WTC11 (cell line): ENCODE measurements around the gene DZANK1. TPM values are rescaled to one million over a fixed set of nuclear protein-coding genes. Genes with fewer than 3 reads are reported as not detected.

Experiments used
- ATAC-seq: fragments of 200-7000 bp; cut with Tn5 transposase; 2 replicates; pipeline ENCODE4 v1.10.0; 2021; ENCODE audit warnings: mild to moderate bottlenecking, moderate library complexity
- CTCF ChIA-PET: fragments of 300-600 bp; sonication (Branson Sonifier 250); formaldehyde crosslinking; loops from one replicate; lab custom pipeline; 2021; ENCODE audit warnings: antibody characterized with exemption; lab: Charles Lee
- POLR2A ChIA-PET: fragments of 350-600 bp; sonication (Branson Sonifier 250); formaldehyde crosslinking; loops from one replicate; lab custom pipeline; 2021; ENCODE audit warnings: antibody characterized with exemption; lab: Charles Lee
- DNase-seq: peaks from one replicate; pipeline ENCODE4 v3.0.0; 2021; ENCODE audit warnings: low spot score
- H3K27ac Mint-ChIP-seq: 2 replicates; pipeline ENCODE4 v1.8.0; 2021; ENCODE audit warnings: mixed read lengths
- H3K27me3 Mint-ChIP-seq: 2 replicates; pipeline ENCODE4 v1.8.0; 2021; ENCODE audit warnings: low read depth, mild to moderate bottlenecking, moderate library complexity, mixed read lengths
- H3K36me3 Mint-ChIP-seq: 2 replicates; pipeline ENCODE4 v1.8.0; 2021; ENCODE audit warnings: mixed read lengths
- H3K4me1 Mint-ChIP-seq: 2 replicates; pipeline ENCODE4 v1.8.0; 2022; ENCODE audit warnings: mixed read lengths
- H3K4me3 Mint-ChIP-seq: 2 replicates; pipeline ENCODE4 v1.8.0; 2021; ENCODE audit warnings: mild to moderate bottlenecking, moderate library complexity, mixed read lengths
- H3K9me3 Mint-ChIP-seq: 2 replicates; pipeline ENCODE4 v1.8.0; 2021; ENCODE audit warnings: mixed read lengths
- CBFB ChIP-seq: sonication (generic); formaldehyde crosslinking; IDR thresholded peaks from 2 replicates; pipeline ENCODE4 v1.8.1; 2022; ENCODE audit warnings: mild to moderate bottlenecking, low read depth, missing genetic modification reagents
- CREB1 ChIP-seq: sonication (generic); formaldehyde crosslinking; IDR thresholded peaks from 2 replicates; pipeline ENCODE4 v1.8.0; 2023; ENCODE audit warnings: mild to moderate bottlenecking, missing genetic modification reagents
- EMX1 ChIP-seq: fragments of 250-450 bp; sonication (Bioruptor Pico); IDR thresholded peaks from 2 replicates; pipeline ENCODE4 v1.8.0; 2021; ENCODE audit warnings: mild to moderate bottlenecking
- FOXJ3 ChIP-seq: sonication (generic); formaldehyde crosslinking; IDR thresholded peaks from 2 replicates; pipeline ENCODE4 v1.9.0; 2021; ENCODE audit warnings: missing genetic modification reagents, mild to moderate bottlenecking, borderline replicate concordance
- GTF2I ChIP-seq: fragments of 250-450 bp; sonication (Bioruptor Pico); conservative IDR thresholded peaks from 2 replicates; pipeline ENCODE4 v1.4.0; 2021; ENCODE audit warnings: mild to moderate bottlenecking
- HMGXB4 ChIP-seq: sonication (generic); formaldehyde crosslinking; IDR thresholded peaks from 2 replicates; pipeline ENCODE4 v1.8.1; 2023; ENCODE audit warnings: mild to moderate bottlenecking, moderate library complexity, missing genetic modification reagents
- IRF2 ChIP-seq: sonication (generic); formaldehyde crosslinking; IDR thresholded peaks from 2 replicates; pipeline ENCODE4 v1.8.0; 2022; ENCODE audit warnings: low read depth, missing genetic modification reagents, borderline replicate concordance
- JUN ChIP-seq: sonication (generic); formaldehyde crosslinking; IDR thresholded peaks from 2 replicates; pipeline ENCODE4 v1.8.0; 2023; ENCODE audit warnings: mild to moderate bottlenecking, missing genetic modification reagents
- MAX ChIP-seq: sonication (generic); formaldehyde crosslinking; IDR thresholded peaks from 2 replicates; pipeline ENCODE4 v1.8.0; 2022; ENCODE audit warnings: mild to moderate bottlenecking, missing genetic modification reagents
- NFATC4 ChIP-seq: fragments of 250-450 bp; sonication (Bioruptor Pico); IDR thresholded peaks from 2 replicates; pipeline ENCODE4 v1.9.0; 2021; ENCODE audit warnings: mild to moderate bottlenecking
- RORB ChIP-seq: fragments of 250-450 bp; sonication (Bioruptor Pico); IDR thresholded peaks from 2 replicates; pipeline ENCODE4 v1.9.0; 2021; ENCODE audit warnings: mild to moderate bottlenecking
- SMAD3 ChIP-seq: sonication (generic); formaldehyde crosslinking; IDR thresholded peaks from 2 replicates; pipeline ENCODE4 v1.8.0; 2022; ENCODE audit warnings: missing genetic modification reagents, mild to moderate bottlenecking, borderline replicate concordance
- SOX15 ChIP-seq: fragments of 250-450 bp; sonication (Bioruptor Pico); IDR thresholded peaks from 2 replicates; pipeline ENCODE4 v1.9.0; 2021; ENCODE audit warnings: mild to moderate bottlenecking
- TP53 ChIP-seq: sonication (generic); formaldehyde crosslinking; IDR thresholded peaks from 2 replicates; pipeline ENCODE4 v1.8.1; 2023; ENCODE audit warnings: mild to moderate bottlenecking, missing genetic modification reagents
- USF2 ChIP-seq: sonication (generic); formaldehyde crosslinking; IDR thresholded peaks from 2 replicates; pipeline ENCODE4 v1.8.1; 2023; ENCODE audit warnings: mild to moderate bottlenecking, missing genetic modification reagents, moderate library complexity
- ZNF138 ChIP-seq: sonication (generic); formaldehyde crosslinking; conservative IDR thresholded peaks from 2 replicates; pipeline ENCODE4 v1.8.1; 2022; ENCODE audit warnings: mild to moderate bottlenecking, moderate library complexity, missing genetic modification reagents
- ZNF219 ChIP-seq: sonication (generic); formaldehyde crosslinking; IDR thresholded peaks from 2 replicates; pipeline ENCODE4 v1.8.0; 2023; ENCODE audit warnings: missing genetic modification reagents, mild to moderate bottlenecking, borderline replicate concordance
- ZNF281 ChIP-seq: sonication (generic); formaldehyde crosslinking; IDR thresholded peaks from 2 replicates; pipeline ENCODE4 v1.8.0; 2023; ENCODE audit warnings: mild to moderate bottlenecking, missing genetic modification reagents
- total RNA-seq: library from RNA; stranded (reverse); gene quantifications from 3 replicates; pipeline ENCODE4 v1.2.3, GENCODE V29; 2021
- TF ChIP-seq, protein P1 (sequence below): sonication (generic); formaldehyde crosslinking; IDR thresholded peaks from 2 replicates; pipeline ENCODE4 v1.8.1; 2023; ENCODE audit warnings: mild to moderate bottlenecking, missing genetic modification reagents, moderate library complexity
- TF ChIP-seq, protein P2 (sequence below): sonication (generic); formaldehyde crosslinking; IDR thresholded peaks from 2 replicates; pipeline ENCODE4 v1.8.1; 2023; ENCODE audit warnings: mild to moderate bottlenecking, missing genetic modification reagents
- TF ChIP-seq, protein P3 (sequence below): sonication (generic); formaldehyde crosslinking; IDR thresholded peaks from 2 replicates; pipeline ENCODE4 v1.8.1; 2023; ENCODE audit warnings: mild to moderate bottlenecking, missing genetic modification reagents

The DZANK1 gene
- total RNA-seq, 1 experiment from 2014 or later: 6.1 TPM

DNA sequence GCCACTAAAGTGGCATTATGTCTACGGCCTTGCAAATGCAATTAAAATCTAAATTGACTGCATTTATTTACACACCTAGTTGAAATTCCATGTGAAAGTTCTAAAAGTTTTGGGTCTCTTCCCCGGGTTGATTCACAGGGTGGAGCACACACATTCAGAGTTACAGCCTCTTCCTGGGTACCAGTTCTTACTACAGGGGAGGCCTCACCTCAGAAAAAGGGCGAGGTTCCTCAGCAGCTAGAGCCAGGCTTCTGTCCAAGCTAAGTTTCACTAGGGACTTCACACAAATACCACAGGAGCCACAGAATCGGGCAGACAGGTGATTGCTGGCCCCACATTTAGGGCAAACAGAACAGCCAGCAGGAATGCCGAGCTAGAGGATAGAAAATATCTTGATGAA lies 52.7 kb downstream of the DZANK1 start (continued):
- TF ChIP-seq, protein P1, sequence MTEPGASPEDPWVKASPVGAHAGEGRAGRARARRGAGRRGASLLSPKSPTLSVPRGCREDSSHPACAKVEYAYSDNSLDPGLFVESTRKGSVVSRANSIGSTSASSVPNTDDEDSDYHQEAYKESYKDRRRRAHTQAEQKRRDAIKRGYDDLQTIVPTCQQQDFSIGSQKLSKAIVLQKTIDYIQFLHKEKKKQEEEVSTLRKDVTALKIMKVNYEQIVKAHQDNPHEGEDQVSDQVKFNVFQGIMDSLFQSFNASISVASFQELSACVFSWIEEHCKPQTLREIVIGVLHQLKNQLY (CRISPR knock-in tag): no peak
- no peak for TF ChIP-seq ZNF219 (CRISPR knock-in tag)
- no peak for TF ChIP-seq SOX15

- CTCF ChIA-PET: interaction anchor here (1.2 to 3.1 kb wide), 3 partner anchors 9 to 124 kb away, joined by 5 to 9 read pairs (median 8); partner anchors contain the start of genes SEC23B and ZNF133
- H3K9me3 Mint-ChIP-seq: no peaks in the 10 kb centered on the region
- no peaks in the 10 kb centered on the region for H3K36me3 Mint-ChIP-seq
- no peak for DNase-seq
- H3K27ac Mint-ChIP-seq: peak overlapping the region; percentile 93
- peak overlapping the region; percentile 47 for H3K4me3 Mint-ChIP-seq
- H3K4me1 Mint-ChIP-seq: peaks cover 40% of the 10 kb centered on the region
- POLR2A ChIA-PET: interaction anchor here (0.5 kb wide), 1 partner anchor 9 kb away, joined by 4 read pairs; no protein-coding TSS in a partner anchor
- ATAC-seq: peak; percentile 15; the same call in 1 of the 2 replicates
- TF ChIP-seq HMGXB4 (CRISPR knock-in tag) (no peak), MAX (no peak), USF2 (0 out of 2 replicates have a peak, but pooled peaks have one; percentile 13)
- no peaks in the 10 kb centered on the region for H3K27me3 Mint-ChIP-seq
Measured at GRCh38 chr20:18412221-18412901, 54.5 kb downstream of the DZANK1 start.

- H3K4me1 Mint-ChIP-seq: peaks cover 2% of the 10 kb centered on the region; the same call in 1 of the 2 replicates
- no peak overlapping the region for H3K4me3 Mint-ChIP-seq
- ChIA-PET POLR2A (no interaction called here), CTCF (interaction anchor here (0.6 to 1.4 kb wide), 2 partner anchors 9 to 265 kb away, joined by 3 read pairs; no protein-coding TSS in a partner anchor)
- H3K27ac Mint-ChIP-seq: peak overlapping the region; percentile 38
- no peaks in the 10 kb centered on the region for H3K27me3 Mint-ChIP-seq
- TF ChIP-seq JUN (CRISPR knock-in tag): no peak
- TF ChIP-seq CREB1 (CRISPR knock-in tag): no peak
- no peak for TF ChIP-seq ZNF138 (CRISPR knock-in tag)
- TF ChIP-seq, protein P2, sequence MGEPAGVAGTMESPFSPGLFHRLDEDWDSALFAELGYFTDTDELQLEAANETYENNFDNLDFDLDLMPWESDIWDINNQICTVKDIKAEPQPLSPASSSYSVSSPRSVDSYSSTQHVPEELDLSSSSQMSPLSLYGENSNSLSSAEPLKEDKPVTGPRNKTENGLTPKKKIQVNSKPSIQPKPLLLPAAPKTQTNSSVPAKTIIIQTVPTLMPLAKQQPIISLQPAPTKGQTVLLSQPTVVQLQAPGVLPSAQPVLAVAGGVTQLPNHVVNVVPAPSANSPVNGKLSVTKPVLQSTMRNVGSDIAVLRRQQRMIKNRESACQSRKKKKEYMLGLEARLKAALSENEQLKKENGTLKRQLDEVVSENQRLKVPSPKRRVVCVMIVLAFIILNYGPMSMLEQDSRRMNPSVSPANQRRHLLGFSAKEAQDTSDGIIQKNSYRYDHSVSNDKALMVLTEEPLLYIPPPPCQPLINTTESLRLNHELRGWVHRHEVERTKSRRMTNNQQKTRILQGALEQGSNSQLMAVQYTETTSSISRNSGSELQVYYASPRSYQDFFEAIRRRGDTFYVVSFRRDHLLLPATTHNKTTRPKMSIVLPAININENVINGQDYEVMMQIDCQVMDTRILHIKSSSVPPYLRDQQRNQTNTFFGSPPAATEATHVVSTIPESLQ (CRISPR knock-in tag): no peak
- TF ChIP-seq, protein P3, sequence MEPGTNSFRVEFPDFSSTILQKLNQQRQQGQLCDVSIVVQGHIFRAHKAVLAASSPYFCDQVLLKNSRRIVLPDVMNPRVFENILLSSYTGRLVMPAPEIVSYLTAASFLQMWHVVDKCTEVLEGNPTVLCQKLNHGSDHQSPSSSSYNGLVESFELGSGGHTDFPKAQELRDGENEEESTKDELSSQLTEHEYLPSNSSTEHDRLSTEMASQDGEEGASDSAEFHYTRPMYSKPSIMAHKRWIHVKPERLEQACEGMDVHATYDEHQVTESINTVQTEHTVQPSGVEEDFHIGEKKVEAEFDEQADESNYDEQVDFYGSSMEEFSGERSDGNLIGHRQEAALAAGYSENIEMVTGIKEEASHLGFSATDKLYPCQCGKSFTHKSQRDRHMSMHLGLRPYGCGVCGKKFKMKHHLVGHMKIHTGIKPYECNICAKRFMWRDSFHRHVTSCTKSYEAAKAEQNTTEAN (CRISPR knock-in tag): no peak
- TF ChIP-seq SMAD3 (CRISPR knock-in tag): no peak
- no peak for TF ChIP-seq CBFB
- TF ChIP-seq IRF2 (CRISPR knock-in tag): no peak
- no peak for TF ChIP-seq SOX15
- no peak for TF ChIP-seq ZNF281 (CRISPR knock-in tag)
- no peak for TF ChIP-seq GTF2I
- no peak for TF ChIP-seq NFATC4 (CRISPR knock-in tag)
- no peak for TF ChIP-seq TP53 (CRISPR knock-in tag)
- no peak for TF ChIP-seq RORB (CRISPR knock-in tag)
- TF ChIP-seq FOXJ3 (CRISPR knock-in tag): no peak
- TF ChIP-seq EMX1: no peak
- peak; percentile 87 for ATAC-seq
- no peak for DNase-seq
- peaks cover 16% of the 10 kb centered on the region for H3K9me3 Mint-ChIP-seq
- H3K36me3 Mint-ChIP-seq: peaks cover 19% of the 10 kb centered on the region
Measured at GRCh38 chr20:18405826-18406225, 61.0 kb downstream of the DZANK1 start.
